Hematopoietic multipotent progenitor cell (in vitro differentiated cells): Measurements from ENCODE around the gene CACNA1B. TPM values are rescaled to one million over a fixed set of nuclear protein-coding genes. Genes with fewer than 3 reads are reported as not detected.

ENCODE experiments used
- DNase-seq, 3 donors: peaks; one replicate each; pipeline ENCODE4 v3.0.0-alpha.2; 2011 to 2015; ENCODE audit warnings: low read depth in 2 of 3, low spot score in 2 of 3
- total RNA-seq: library from RNA; depleted of rRNA; stranded (reverse); fragments of >200 nt; gene quantifications from one replicate; pipeline ENCODE4 v1.2.3, GENCODE V29; 2012

The CACNA1B gene
- total RNA-seq, 1 donor = under 0.01 TPM

GRCh38 chr9:137978262-137978714 is 100.7 kb downstream of the CACNA1B start:
- no peak for DNase-seq

GRCh38 chr9:137982200-137982599 is 104.6 kb downstream of the CACNA1B start:
- no peak for DNase-seq

GRCh38 chr9:137984005-137984404 is 106.4 kb downstream of the CACNA1B start:
- no peak for DNase-seq

GRCh38 chr9:137984520-137985257 is 107.1 kb downstream of the CACNA1B start:
- DNase-seq = no peak

GRCh38 chr9:137985637-137986071 is 108.1 kb downstream of the CACNA1B start:
- DNase-seq = no peak

- DNase-seq = no peak
These were observed 108.9 kb downstream of the CACNA1B start for GRCh38 chr9:137986268-137987099.

- no peak for DNase-seq
These were observed 109.9 kb downstream of the CACNA1B start for GRCh38 chr9:137987244-137988030.

- no peak for DNase-seq
These were observed 110.5 kb downstream of the CACNA1B start for GRCh38 chr9:137988051-137988450.

- DNase-seq = no peak
These were observed 111.1 kb downstream of the CACNA1B start for GRCh38 chr9:137988701-137989100.

GRCh38 chr9:137989156-137989555 is 111.6 kb downstream of the CACNA1B start:
- no peak for DNase-seq

GRCh38 chr9:137989999-137990715 is 112.6 kb downstream of the CACNA1B start:
- DNase-seq = no peak

- DNase-seq = no peak
These were observed 126.1 kb downstream of the CACNA1B start for GRCh38 chr9:138003485-138004190.

- DNase-seq = no peak
These were observed 129.1 kb downstream of the CACNA1B start for GRCh38 chr9:138006576-138007233.

- no peak for DNase-seq
These were observed 130.0 kb downstream of the CACNA1B start for GRCh38 chr9:138007566-138007917.

GRCh38 chr9:138007918-138008841 is 130.6 kb downstream of the CACNA1B start:
- DNase-seq = no peak

GRCh38 chr9:138009016-138009802 is 131.6 kb downstream of the CACNA1B start:
- DNase-seq = no peak
